Keratinocyte (primary cell): ENCODE data around the gene KCNMA1.

Experiments used
- EZH2 ChIP-seq: IDR thresholded peaks from one replicate; pipeline ENCODE4 v1.6.1; 2012; ENCODE audit warnings: inconsistent platforms, mild to moderate bottlenecking, low read length, moderate library complexity
- TF ChIP-seq, protein P1 (sequence below), 3 experiments: IDR thresholded peaks in 1 of 3; conservative IDR thresholded peaks in 1 of 3; optimal IDR thresholded peaks in 1 of 3; 2 replicates in 2 of 3; 3 replicates in 1 of 3; pipeline versions ENCODE3 to v1.5.1; 2011; ENCODE audit warnings: low read length in 3 of 3, mild to moderate bottlenecking in 3 of 3, moderate library complexity in 2 of 3, control low read depth in 1 of 3, inconsistent platforms in 1 of 3; ENCODE audit not compliant: insufficient read depth in 2 of 3; ENCODE audit errors: extremely low read depth in 1 of 3

DNA sequence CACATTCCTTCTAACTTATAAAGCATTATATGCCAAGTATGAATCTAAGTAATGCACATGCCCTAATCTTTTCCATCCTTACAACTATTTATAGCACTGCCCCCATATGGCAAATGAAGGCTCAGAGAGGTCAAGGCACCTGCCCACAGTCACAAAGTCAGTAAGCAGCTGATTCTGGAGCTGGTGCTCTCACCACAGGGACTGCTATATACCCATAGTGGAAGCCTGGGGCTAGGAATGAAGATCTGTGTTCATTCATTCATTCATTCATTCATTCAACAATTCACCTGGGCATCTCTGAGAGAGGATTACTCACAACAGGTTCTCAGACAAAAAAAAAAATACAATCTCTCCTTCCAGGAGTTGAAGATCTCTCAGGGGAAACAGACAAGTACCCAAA, 213.4 kb downstream of the KCNMA1 start:
- TF ChIP-seq, protein P1, sequence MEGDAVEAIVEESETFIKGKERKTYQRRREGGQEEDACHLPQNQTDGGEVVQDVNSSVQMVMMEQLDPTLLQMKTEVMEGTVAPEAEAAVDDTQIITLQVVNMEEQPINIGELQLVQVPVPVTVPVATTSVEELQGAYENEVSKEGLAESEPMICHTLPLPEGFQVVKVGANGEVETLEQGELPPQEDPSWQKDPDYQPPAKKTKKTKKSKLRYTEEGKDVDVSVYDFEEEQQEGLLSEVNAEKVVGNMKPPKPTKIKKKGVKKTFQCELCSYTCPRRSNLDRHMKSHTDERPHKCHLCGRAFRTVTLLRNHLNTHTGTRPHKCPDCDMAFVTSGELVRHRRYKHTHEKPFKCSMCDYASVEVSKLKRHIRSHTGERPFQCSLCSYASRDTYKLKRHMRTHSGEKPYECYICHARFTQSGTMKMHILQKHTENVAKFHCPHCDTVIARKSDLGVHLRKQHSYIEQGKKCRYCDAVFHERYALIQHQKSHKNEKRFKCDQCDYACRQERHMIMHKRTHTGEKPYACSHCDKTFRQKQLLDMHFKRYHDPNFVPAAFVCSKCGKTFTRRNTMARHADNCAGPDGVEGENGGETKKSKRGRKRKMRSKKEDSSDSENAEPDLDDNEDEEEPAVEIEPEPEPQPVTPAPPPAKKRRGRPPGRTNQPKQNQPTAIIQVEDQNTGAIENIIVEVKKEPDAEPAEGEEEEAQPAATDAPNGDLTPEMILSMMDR (optimal IDR thresholded peaks at IDR 0.05 in 1 of 3, IDR thresholded peaks at IDR 0.05 in 1 of 3, conservative IDR thresholded peaks at IDR 0.05 in 1 of 3; ENCODE audit: extremely low read depth in 1 of 3, insufficient read depth in 2 of 3, low read length in 3 of 3): no peak
- no peak for TF ChIP-seq EZH2
